Panc1 (cell line): ENCODE results near the gene ANKRD33B. TPM values are rescaled to one million over a fixed set of nuclear protein-coding genes. Genes with fewer than 3 reads are reported as not detected.

Experiments
- ATAC-seq: fragments of 200-7000 bp; cut with Tn5 transposase; 2 replicates; pipeline ENCODE4 v1.9.1; 2020; ENCODE audit warnings: mild to moderate bottlenecking, moderate library complexity
- BruUV-seq: library from RNA; stranded (reverse); fragments of 400-500 nt; replicated peaks from 2 replicates; lab custom pipeline; 2021; lab: Mats Ljungman, UMichigan
- CTCF ChIA-PET: fragments of 300-600 bp; sonication (Branson Sonifier 250); formaldehyde crosslinking; loops from one replicate; lab custom pipeline; 2022; ENCODE audit warnings: antibody characterized with exemption; lab: Charles Lee
- POLR2A ChIA-PET: fragments of 300-600 bp; sonication (Branson Sonifier 250); formaldehyde crosslinking; loops from one replicate; lab custom pipeline; 2022; ENCODE audit warnings: antibody characterized with exemption; lab: Charles Lee
- DNase-seq: peaks from one replicate; pipeline ENCODE4 v3.0.0-alpha.2; 2010; ENCODE audit warnings: low read depth, low spot score
- H3K27ac ChIP-seq: 2 replicates; pipeline ENCODE4 v1.5.1; 2011; ENCODE audit warnings: mild to moderate bottlenecking, low read length, inconsistent platforms
- H3K27me3 ChIP-seq: fragments of 200-500 bp; sonication (Bioruptor generic); 2 replicates; pipeline ENCODE4 v1.6.0; 2014; ENCODE audit warnings: low read length, inconsistent platforms; ENCODE audit not compliant: control insufficient read depth, insufficient read depth
- H3K36me3 ChIP-seq: fragments of 200-500 bp; sonication (Bioruptor generic); 2 replicates; pipeline ENCODE4 v1.5.1; 2014; ENCODE audit warnings: inconsistent platforms, mild to moderate bottlenecking, low read length, moderate library complexity; ENCODE audit not compliant: control insufficient read depth, insufficient read depth
- H3K4me1 ChIP-seq: 2 replicates; pipeline ENCODE4 v1.5.1; 2011; ENCODE audit warnings: inconsistent platforms, mild to moderate bottlenecking, low read length, moderate library complexity; ENCODE audit not compliant: control insufficient read depth, insufficient read depth
- H3K4me3 ChIP-seq, 2 experiments: 2 replicates each; pipeline ENCODE4 v1.5.1; 2011 to 2012; ENCODE audit warnings: low read depth in 2 of 2, low read length in 2 of 2, mild to moderate bottlenecking in 2 of 2, inconsistent platforms in 1 of 2, moderate library complexity in 1 of 2
- H3K9me3 ChIP-seq: fragments of 200-500 bp; sonication (Bioruptor generic); 2 replicates; pipeline ENCODE4 v1.5.1; 2014; ENCODE audit warnings: low read depth, mild to moderate bottlenecking, inconsistent platforms, low read length, moderate library complexity; ENCODE audit not compliant: control insufficient read depth, insufficient read depth
- POLR2AphosphoS5 ChIP-seq: IDR thresholded peaks from 2 replicates; pipeline ENCODE4 v1.6.1; 2012; ENCODE audit warnings: mild to moderate bottlenecking, low read depth, low read length, moderate library complexity
- REST ChIP-seq, 2 experiments: IDR thresholded peaks; 2 replicates each; pipeline ENCODE4 v1.6.1; 2011 to 2012; ENCODE audit warnings: low read depth in 2 of 2, control low read depth in 1 of 2, low read length in 1 of 2, mild to moderate bottlenecking in 1 of 2, moderate library complexity in 1 of 2; ENCODE audit not compliant: insufficient read depth in 1 of 2
- SIN3A ChIP-seq: IDR thresholded peaks from 2 replicates; pipeline ENCODE4 v1.6.1; 2012; ENCODE audit warnings: low read depth, mild to moderate bottlenecking, low read length, moderate library complexity, borderline replicate concordance; ENCODE audit not compliant: insufficient read depth
- TCF7L2 ChIP-seq: IDR thresholded peaks from 2 replicates; pipeline ENCODE4 v1.6.1; 2011; ENCODE audit warnings: mild to moderate bottlenecking, low read depth, low read length, inconsistent platforms
- in situ Hi-C: cut with HindIII; loops from 2 replicates; pipeline ENCODE4 v1.10.0; 2016; ENCODE audit warnings: low sequenced_read_pairs, low pct_unique_long_range_greater_than_20kb
- intact Hi-C: fragments of 100-400 bp; cut with micrococcal nuclease; formaldehyde crosslinking; loops from one replicate; pipeline ENCODE4 v1.10.0; 2022; ENCODE audit not compliant: unreplicated experiment
- total RNA-seq: library from RNA; stranded (reverse); gene quantifications from one replicate; pipeline ENCODE4 v1.2.1, GENCODE V29; 2021; ENCODE audit not compliant: unreplicated experiment
- TF ChIP-seq, protein P1 (sequence below): fragments of 450-650 bp; IDR thresholded peaks from 2 replicates; pipeline ENCODE4 v1.5.1; 2017; ENCODE audit warnings: mild to moderate bottlenecking

Gene ANKRD33B
- total RNA-seq, 1 experiment from 2014 or later, result 19.1 TPM

DNA sequence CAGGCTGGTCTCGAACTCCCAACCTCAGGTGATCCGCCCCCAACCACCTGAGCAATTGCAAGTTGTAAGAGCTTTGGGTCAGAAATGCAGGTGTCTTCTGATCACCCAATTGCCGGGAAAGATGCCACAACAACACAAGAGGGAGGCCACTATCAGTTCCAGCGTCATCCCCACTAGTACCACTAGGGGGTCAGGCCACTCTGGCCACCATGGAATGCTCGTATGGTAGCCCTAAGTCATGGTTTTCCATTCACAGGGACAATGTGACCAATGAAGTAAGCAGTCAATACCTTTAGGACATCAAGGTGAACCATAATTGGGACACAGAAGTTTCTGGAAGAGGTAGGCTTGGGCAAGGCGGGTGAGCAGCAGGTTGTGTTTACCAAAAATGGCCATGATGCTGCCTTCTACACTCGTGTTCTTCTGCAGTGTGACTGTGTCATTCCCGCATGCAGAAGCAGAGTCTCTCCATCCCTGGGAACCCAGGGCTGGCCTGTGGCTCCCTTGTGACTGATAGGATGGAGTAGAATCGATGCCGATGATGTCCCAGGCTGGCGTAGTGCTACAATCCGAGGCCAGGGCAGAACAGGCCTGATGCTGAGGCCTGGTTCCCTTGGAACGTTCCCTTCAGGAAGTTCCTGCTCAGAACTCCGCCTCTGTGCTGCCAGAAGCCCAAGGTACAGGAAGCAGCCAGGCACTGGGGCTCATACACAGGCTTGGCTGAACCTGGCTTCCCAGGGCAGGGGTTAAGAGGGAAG lies 42.2 kb upstream of the ANKRD33B start:
- TF ChIP-seq, protein P1, sequence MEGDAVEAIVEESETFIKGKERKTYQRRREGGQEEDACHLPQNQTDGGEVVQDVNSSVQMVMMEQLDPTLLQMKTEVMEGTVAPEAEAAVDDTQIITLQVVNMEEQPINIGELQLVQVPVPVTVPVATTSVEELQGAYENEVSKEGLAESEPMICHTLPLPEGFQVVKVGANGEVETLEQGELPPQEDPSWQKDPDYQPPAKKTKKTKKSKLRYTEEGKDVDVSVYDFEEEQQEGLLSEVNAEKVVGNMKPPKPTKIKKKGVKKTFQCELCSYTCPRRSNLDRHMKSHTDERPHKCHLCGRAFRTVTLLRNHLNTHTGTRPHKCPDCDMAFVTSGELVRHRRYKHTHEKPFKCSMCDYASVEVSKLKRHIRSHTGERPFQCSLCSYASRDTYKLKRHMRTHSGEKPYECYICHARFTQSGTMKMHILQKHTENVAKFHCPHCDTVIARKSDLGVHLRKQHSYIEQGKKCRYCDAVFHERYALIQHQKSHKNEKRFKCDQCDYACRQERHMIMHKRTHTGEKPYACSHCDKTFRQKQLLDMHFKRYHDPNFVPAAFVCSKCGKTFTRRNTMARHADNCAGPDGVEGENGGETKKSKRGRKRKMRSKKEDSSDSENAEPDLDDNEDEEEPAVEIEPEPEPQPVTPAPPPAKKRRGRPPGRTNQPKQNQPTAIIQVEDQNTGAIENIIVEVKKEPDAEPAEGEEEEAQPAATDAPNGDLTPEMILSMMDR, result no peak; the same call in 1 of the 2 replicates
- TF ChIP-seq REST (IDR thresholded peaks at IDR 0.05; ENCODE audit: insufficient read depth in 1 of 2, low read depth in 2 of 2, low read length in 1 of 2), result no peak
- TF ChIP-seq TCF7L2, result no peak
- no peak for TF ChIP-seq SIN3A
- no peak for TF ChIP-seq POLR2AphosphoS5
- CTCF ChIA-PET, result interaction anchor here (0.6 kb wide), 1 partner anchor 82 kb away, joined by 7 read pairs; no protein-coding TSS in a partner anchor
- POLR2A ChIA-PET, result no interaction called here
- DNase-seq (no peak), ATAC-seq (0 out of 2 replicates have a peak, but pooled peaks have one; percentile 28)
- H3K4me1 ChIP-seq, result peaks cover 7% of the 10 kb centered on the region; the same call in 1 of the 2 replicates
- no peak overlapping the region for H3K27ac ChIP-seq
- BruUV-seq, result no TSS peak
- H3K4me3 ChIP-seq, result no peak overlapping the region
- no peaks in the 10 kb centered on the region for H3K36me3 ChIP-seq
- no peaks in the 10 kb centered on the region for H3K9me3 ChIP-seq
- intact Hi-C loops (no loop called here), in situ Hi-C loops (no loop called here)
- no peaks in the 10 kb centered on the region for H3K27me3 ChIP-seq

- ChIA-PET POLR2A (no interaction called here), CTCF (interaction anchor here (0.6 kb wide), 1 partner anchor 82 kb away, joined by 7 read pairs; no protein-coding TSS in a partner anchor)
- in situ Hi-C loops, result no loop called here
- H3K27ac ChIP-seq, result no peak overlapping the region
- no TSS peak for BruUV-seq
- H3K27me3 ChIP-seq, result no peaks in the 10 kb centered on the region
- TF ChIP-seq POLR2AphosphoS5 (no peak), SIN3A (no peak), REST (IDR thresholded peaks at IDR 0.05; ENCODE audit: insufficient read depth in 1 of 2, low read depth in 2 of 2, low read length in 1 of 2) (no peak), TCF7L2 (no peak)
- TF ChIP-seq, protein P1, result no peak
- no peak for ATAC-seq
- H3K4me3 ChIP-seq, result no peak overlapping the region
- no peak for DNase-seq
- H3K9me3 ChIP-seq, result no peaks in the 10 kb centered on the region
- intact Hi-C loops, result no loop called here
- H3K4me1 ChIP-seq, result peaks cover 7% of the 10 kb centered on the region; the same call in 1 of the 2 replicates
- no peaks in the 10 kb centered on the region for H3K36me3 ChIP-seq
Measured at GRCh38 chr5:10522224-10522611, 41.7 kb upstream of the ANKRD33B start.
